Activated CD4-positive, alpha-beta T cell treated with anti-CD3 and anti-CD28 coated beads for 48 hours (primary cell): Measurements from ENCODE around the gene LPP.
A peak's percentile ranks its signal among the peaks of the same experiment; 100 is the strongest.

Experiments used
- DNase-seq: peaks from one replicate; pipeline ENCODE4 v3.0.0-alpha.2; 2020

Gene LPP

DNA sequence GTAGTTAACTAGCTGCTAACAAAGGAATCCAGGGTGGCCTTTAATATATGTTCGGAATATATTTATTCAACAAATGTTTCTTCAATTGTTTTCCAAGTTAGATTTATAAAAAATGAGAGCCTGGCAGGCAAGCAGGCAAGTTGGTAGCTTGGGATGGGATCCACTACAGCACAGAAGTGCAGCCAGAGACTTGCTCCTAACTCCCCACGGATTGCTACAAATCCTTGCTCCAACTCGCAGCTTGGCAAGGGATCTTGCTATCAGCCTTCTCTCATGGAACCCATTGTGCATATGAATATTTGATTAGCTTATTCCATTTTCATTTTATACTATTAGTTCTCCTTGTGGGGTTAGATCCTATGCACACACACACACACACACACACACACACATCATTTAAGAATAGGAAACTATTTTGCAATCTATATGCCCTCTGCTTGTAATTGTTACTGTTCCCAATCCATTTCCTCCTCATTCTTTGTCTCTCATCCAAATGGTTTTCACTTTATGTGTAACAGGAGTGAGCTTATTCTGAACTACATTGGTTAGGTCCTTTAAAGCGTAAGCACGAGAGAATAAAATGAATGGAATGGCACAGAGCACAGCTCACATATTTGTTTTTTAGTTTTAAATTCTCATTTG, 505.6 kb downstream of the LPP start:
- no peak for DNase-seq

DNA sequence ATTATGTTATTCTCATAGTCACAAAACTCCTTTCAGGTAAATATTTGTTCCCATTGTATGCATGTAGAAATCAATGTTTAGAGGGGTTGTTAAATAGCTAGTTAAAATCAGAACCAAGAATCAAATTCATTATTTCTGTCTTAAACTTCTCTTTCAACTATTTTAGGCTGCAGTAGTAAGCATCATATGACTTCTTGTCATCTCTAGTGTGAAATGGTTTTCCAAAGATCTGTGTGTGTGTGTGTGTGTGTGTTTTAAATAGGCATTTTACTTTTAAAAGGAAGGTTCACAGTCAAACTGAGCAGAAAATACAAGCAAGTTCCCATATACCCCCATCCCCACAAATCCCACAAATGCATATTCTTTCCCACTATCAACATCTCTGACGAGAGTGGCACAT, 506.5 kb downstream of the LPP start:
- DNase-seq = no peak

DNA sequence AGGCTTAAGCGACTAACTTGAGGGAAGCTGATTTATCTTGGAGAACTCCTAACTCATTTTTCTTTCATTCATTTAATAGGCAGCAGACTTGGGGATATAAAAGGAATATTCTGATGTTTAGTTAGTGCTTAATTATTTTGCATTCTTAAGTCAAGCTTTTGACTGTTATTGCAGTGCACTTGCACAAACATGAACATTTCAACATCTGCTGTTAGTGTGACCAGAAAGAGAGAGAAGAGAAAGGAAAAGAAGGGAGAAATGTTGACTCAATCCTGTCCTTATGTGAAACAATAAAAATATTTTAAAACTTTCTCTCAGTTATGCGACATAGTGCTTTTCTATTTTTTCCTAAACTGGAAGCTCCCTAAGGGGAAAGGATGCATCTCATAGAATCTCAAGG, 507.8 kb downstream of the LPP start:
- no peak for DNase-seq

DNA sequence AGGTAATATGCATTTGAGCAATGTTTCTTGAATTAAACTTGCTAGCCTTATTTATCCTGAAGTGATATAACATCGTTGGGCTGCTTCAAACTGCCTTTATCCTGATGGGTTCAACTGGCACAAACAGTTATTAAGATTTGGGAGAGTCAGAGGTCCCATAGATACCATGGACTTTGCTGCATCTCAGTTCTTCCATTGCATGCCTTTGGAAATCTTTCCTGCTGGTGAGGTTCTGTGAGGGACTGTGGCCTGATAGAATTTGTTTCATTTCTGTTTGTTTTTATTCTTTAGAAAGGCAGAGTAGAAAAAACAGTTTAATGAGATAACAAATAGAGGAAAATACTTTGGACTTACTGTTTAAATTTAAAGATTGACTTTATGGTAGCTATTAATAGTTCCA, 508.3 kb downstream of the LPP start:
- DNase-seq = no peak

DNA sequence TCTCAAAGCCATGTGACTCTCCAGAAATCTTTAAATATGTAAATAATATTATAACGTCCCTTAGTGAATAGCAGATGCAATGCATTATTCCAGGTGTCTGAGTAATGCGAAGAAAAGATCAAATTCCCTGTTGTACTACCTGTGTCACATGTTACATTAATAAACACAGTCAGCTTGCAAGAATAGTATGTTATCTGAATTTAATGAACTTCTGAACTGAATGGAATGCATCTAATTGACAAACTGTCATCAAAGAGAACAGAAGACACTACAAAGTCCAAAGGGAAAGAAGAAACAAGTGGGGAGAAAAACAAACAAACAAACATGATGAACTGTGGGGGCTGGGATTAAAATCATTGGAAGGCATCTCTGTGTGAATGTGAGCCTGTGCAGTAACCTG, 508.8 kb downstream of the LPP start:
- no peak for DNase-seq

DNA sequence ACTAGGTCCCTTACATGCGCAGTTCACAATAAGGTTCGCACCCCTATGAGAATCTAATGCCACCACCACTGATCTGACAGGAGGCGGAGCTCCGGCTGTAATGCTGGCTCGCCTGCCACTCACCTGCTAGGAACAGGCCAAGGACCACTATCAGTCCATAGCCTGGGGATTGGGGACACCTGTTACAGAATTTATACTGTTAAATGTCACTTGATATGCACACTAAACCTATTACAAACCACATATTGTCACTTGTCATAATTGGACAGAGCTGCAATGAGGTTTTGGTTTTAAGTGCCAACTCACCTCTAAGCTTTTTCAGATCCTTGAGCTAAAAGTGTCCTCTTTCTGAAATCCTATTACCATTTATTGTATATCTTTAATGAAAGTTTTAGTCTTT, 509.9 kb downstream of the LPP start:
- no peak for DNase-seq

DNA sequence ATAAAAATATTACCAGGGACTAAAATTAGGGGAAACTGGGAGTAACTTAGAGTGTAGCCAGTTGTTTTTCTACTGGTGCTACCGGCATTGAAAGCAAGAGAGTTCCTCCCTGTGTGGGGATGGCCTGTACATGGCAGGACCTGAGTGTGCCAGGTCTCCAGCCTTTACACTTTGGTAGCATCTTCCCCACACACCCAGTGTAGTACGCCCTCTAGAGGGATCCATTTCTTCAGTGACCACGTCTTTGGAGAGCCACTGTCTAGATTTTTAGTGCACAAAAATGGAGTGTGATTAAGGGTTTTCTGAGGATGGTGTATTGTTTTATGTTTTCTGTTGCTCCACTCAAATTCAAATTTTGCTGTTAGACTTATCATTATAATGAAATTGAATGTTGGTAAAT, 510.8 kb downstream of the LPP start:
- no peak for DNase-seq

DNA sequence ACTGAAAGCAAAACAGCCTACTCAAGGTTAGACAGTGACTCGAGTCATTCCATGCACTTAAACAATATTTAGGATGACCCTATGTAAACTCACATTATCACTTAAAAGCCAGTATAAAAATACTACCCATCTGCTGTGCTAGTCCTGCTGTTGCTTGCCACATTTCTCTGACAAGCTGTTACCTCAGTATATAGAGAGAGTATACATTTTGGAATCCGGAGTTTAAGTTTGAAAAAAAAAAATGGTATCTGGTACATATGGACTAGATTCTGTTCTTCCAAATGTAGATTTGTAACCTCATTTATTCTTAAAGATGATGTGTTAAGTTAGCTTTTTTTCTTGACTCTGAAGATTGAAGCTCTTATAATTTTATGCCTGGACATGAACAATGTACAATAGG, 514.0 kb downstream of the LPP start:
- DNase-seq = no peak

DNA sequence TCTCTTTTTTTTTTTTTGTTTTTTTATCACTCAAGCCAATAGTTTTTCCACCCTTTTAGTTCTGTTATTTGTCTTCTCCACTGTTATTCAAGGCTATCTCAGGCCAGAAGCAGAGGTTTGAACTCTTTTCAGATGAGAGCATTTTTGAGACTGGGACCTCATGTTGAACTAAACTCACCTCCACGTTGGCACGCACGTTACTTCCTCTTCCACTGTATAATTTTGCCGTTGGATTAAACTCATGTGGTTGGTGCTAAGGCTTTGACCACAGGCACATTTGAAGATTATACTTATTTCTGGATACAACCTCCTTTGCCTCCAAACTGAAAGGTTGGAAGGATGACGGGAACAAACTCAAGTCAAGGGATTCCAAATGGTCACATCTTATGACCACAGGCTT, 516.5 kb downstream of the LPP start:
- no peak for DNase-seq

DNA sequence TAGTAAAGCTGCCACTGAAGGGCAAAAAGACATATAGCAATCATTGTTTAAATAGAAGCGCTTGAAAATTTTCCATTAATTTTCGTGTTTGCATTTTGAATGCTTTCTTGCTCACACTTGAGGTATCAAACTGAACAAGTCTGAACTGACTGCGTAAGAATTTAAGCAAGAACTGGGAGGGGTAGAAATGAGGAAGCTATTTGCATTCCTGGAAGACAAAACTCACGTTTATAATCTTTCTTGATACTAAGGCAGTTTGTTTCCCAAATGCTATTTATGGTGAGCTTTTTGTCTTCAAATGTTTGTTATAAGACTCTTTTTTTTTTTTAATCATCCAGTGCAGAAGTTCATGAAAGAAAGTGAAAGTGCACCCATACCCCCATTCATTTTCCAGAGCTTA, 518.0 kb downstream of the LPP start:
- no peak for DNase-seq

DNA sequence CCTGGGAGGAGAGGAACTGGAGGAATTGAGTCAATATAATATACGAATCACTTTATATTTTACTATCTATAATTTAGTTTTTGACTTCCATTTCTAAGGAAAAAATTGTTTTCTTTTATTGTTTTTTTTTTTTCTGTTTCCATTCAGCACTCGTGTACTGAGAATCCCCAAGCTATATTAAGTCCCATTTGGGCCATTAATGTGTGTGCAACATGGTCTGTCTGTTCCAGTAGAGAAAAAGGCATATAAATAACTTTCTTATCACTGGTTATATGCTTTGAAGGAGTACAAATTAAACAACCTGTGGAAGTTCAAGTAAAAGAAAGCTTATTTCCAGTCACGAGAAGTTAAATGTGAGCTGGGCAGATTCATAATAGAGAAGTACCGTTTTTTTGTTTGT, 518.9 kb downstream of the LPP start:
- DNase-seq = no peak

DNA sequence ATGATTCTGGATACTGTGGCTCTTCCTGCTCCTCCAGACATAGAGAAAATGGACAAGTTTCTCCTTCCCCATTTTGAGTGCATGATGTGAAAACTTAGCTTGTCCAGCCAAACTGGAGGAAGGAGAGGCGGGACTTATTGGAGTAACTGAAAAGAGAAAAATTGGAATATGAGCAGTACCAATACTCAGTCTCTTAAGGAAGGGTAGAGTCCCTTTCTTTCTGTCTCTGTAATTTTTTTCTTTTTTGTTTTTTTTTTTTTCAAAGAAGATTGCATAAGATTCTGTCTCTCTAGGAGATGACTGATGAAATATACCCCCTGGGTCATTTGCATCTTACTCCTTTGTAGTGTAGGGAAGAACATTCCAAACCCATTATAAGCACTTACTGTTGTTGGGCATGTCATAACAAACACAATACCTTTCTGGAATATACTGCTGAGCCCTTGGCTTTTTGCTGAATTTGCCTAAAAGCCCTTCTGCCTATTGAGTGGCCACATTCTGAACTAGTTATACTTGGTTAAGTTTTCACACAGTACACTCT, 519.8 kb downstream of the LPP start:
- DNase-seq = no peak

DNA sequence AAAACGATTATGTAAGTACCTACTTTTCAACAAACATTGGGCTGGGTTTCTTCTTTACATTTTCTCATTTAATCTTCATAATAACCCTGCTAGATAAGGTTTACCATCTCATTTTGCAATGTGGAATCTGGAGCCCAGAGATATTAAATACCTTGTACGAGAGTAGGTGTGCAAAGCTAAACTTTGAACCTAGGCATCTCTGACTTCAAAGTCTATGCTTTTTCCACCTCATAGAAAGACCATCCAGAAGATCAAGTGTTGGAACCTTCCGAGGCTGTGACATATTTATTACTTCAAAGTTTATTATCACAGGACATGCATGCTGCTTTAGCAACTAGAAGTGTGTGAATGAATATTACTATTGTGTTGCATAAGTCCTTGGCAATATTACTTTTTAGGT, 520.6 kb downstream of the LPP start:
- no peak for DNase-seq

DNA sequence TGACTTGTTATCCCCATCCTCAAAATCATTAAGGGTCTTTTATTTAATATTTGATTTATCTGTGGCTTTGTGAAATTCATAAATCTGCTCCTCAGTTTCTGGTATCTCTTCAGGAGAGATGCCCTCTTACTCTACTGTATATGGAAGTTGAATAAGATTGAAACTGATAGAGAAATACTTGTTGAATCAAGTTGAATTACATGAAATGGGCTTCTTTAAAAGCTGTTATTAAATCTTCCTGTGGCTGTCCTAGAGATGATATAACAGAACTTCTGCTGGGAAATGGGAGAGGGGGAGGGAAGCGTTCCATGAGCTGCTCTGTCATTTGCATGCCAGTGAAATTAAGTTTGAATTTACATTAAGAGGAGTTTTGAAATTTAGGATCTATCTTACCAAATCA, 523.4 kb downstream of the LPP start:
- DNase-seq = no peak

DNA sequence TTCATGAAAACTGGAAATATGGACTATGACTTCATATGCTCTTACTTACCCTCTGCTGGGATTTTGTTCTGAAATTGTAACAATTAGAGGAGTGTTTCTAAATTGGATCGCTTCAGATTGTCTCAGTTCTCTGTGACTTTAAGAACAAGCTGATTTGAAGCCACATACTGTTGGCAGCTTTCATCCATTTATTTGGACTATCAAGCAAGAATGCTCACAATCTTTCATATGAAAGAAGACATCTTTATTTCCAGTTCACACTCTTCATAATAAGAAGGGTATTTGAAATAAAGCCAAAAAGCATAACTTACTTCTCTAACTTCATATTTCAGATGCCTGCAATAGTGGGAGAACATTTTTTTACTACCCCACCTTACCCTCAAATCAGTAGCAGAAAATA, 526.2 kb downstream of the LPP start:
- DNase-seq = no peak

DNA sequence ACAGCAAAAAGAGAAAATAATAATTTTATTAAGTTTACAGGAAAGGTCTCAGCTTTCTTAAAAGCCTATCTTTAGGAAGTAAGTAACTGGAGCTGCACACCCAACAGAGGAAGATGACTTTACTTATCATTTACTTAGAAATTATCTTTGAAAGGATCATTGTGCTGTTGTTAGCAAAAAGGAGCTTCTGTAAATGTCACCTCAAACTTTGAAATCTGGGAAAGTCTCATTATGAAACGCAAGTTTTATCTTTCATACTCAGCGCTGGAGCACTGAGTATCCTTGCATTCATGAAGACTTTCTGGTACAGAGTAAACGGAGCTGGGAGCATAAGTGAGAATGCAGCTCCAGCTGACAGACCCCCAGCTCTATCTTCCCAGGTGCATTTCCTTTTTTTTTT, 526.6 kb downstream of the LPP start:
- no peak for DNase-seq

DNA sequence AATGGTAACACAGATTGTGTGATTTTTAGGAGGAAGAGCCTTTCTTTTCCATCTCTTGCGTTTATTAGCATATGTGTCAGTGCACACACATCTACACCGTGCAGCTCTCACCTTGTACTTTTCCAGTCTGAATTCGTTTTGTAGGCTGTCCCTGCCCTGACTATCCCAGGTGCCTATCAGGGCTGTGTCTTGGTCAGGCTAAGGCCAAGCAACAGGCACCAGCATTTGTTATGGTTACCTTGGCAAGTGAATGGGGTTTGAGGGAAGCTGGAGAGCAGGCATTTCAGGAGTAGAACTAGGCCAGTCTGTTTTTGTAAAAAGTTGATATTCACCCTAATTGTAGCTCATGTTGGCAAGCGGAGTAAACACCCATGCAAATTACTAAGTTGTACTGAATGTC, 528.4 kb downstream of the LPP start:
- no peak for DNase-seq

DNA sequence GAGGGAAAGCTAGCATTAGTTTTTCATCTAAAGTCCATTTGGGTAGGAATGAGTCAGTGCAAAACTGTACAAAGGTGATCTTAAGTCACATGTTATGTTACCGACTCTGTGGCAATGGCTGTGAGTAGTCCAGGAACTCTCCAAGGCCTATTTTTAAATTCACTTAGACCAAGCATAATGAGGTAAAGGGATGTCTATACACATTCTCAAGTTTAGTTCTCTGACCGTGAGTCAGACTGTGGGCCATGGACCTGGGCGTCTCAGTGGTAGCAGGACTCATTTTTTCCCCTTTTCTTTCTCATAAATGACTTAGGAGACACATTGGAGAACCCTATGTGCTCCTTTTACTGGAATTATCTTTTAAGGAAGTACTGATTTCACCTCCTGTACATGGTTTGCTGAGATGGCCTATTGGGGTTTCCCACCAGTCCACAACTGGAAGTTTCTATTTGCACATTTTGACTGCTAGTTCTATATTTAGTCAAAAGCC, 529.1 kb downstream of the LPP start:
- DNase-seq = peak; percentile 59

DNA sequence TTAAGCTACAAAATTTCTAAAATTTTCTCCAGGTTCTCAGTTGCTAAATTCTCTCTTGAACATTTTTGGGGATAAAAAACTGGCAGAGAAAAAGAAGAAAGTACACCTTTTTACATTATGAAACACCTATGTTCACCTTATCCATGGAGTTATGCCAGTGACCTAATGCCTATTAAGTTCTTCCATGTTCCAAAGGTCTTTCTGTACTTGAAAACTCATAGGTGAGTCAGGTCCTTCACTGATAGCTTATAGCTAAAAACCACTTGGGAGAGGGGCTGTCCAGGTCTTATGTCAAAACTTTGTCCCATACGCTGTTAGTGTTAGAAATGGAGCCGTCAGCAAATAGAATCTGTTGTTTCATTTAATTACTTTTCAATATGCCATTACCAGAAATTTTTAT, 530.3 kb downstream of the LPP start:
- no peak for DNase-seq

DNA sequence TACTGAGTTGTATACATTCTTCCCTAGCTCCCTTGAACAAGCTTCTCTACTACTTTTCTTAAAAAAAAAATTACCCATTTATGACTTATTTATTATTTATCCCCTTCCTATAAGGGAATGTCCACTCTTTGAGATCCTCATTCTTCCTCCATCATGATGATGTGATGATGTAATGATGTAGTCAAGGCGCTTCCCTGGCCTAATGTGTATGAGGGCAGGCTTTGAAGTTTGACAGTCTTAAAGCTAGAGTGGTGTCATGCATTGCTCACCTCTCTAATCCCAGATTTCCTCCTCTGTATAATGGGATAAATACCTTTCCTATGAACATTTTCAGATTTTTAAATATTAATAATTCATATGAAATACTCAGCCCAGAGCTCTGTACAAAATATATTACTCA, 531.8 kb downstream of the LPP start:
- DNase-seq = no peak

DNA sequence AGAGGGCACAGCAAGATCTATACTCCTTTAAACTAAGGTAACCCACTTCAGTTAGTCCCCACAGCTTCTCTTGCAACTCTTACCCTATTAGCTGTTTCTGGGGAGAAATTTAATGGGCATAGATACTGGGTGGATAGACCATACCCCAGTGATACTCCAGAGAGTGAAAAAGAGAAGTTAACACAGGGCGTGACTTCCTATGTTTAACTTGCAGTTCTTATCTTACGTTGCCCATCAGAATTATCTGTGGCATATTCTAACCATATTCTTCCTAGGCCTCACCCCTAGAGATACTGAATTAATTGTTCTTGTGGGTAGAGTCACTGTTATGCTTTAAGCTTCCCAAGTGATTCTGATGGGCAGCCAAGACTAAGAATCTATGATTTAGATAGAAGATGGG, 532.4 kb downstream of the LPP start:
- no peak for DNase-seq

DNA sequence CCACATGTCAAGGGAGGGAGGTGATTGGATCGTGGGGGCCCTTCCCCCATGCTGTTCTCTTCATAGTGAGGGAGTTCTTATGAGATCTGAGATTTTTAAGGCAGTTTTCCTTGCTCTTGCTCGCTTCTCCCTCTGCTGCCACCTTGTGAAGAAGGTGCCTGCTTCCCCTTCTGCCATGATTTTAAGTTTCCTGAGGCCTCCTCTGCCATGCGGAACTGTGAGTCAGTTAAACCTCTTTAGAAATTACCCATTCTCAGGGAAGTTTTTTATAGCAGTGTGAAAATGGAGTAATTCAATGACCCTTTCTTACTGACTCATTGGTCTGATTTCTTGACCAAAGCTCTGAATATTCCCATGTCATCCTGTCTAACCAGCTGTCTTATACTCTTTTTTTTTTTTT, 533.4 kb downstream of the LPP start:
- no peak for DNase-seq

DNA sequence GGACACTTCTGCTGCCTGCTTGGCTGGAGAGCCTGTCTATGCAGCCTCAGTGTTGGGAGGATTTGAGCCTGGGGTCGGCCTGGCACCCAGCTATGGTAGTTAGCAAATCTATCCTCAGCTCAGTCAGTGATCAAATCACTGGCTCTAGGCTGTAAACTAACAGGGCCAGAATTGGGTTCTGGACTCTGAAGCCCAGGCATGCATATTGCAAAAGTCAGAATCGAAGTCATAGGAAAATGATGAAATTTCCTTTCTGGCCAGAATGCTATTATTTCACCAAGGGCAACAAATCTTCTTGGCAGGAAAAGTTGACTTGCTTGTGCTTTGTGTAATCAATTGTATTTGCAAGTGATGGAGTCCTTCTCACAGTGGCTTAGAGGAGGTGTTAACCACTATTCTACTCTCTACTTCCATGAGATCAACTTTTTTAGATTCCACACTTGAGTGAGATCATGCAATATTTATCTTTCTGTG, 535.2 kb downstream of the LPP start:
- no peak for DNase-seq

DNA sequence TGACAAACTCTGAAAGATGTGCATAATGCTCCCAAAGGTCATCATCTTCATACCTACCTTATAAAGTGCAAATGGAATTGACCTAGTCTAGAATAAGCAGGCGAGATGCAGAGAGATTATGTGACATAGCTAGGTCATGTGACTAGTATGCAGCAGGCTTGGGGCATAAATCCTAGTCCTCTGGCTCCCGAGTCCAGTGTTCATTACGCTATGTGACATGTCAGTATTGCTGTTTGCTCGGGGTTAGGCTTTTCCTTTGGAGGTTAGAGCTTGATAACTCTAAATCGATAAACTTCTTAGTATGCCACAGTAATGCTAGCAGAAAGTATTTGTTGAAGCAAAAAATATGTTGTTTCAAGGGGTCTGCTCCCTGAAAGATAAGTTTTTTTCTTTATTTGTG, 536.1 kb downstream of the LPP start:
- DNase-seq = no peak

DNA sequence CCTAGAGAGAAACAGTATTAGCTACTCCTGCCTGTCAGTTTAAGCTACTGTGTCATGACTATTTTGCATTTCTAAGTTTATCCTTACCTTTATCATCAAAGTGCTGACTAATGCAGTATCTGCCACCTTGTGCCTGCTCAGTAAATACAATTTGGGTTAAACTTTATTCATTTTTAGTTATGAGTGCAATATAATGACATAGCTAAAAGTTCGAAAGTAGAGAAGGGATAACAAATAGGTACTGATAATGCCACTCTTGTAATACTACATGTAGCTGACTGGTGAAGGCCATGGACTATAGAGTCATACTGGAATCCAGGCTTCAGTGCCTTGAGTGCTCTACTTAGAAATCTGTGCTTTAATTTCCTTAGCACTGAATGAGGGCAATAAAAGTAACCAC, 537.0 kb downstream of the LPP start:
- no peak for DNase-seq
